HepG2 (cell line): ENCODE data around the gene ATR. TPM values are rescaled to one million over a fixed set of nuclear protein-coding genes. Genes with fewer than 3 reads are reported as not detected.
A peak's percentile ranks its signal among the peaks of the same experiment; 100 is the strongest.

Source experiments
- ARNT ChIP-seq: fragments of 450-650 bp; IDR thresholded peaks from 2 replicates; pipeline ENCODE4 v1.6.1; 2017
- GATAD2A ChIP-seq: IDR thresholded peaks from 2 replicates; pipeline ENCODE4 v1.6.1; 2016
- KDM1A ChIP-seq: IDR thresholded peaks from 2 replicates; pipeline ENCODE4 v1.6.1; 2016; ENCODE audit warnings: missing compliant biosample characterization
- PRDM15 ChIP-seq: sonication (generic); formaldehyde crosslinking; IDR thresholded peaks from 2 replicates; pipeline ENCODE4 v1.4.0; 2020; ENCODE audit warnings: missing genetic modification reagents
- RBAK ChIP-seq: sonication (generic); formaldehyde crosslinking; IDR thresholded peaks from 2 replicates; pipeline ENCODE4 v1.5.1; 2020; ENCODE audit warnings: mild to moderate bottlenecking, missing genetic modification reagents
- RBFOX2 ChIP-seq: fragments of 200-400 bp; formaldehyde crosslinking; IDR thresholded peaks from 2 replicates; pipeline ENCODE4 v1.6.1; 2017; ENCODE audit warnings: low read depth, mild to moderate bottlenecking, low read length
- THAP8 ChIP-seq: sonication (generic); formaldehyde crosslinking; IDR thresholded peaks from 2 replicates; pipeline ENCODE4 v1.5.1; 2020; ENCODE audit warnings: missing genetic modification reagents, mild to moderate bottlenecking, borderline replicate concordance
- TRAFD1 ChIP-seq: sonication (generic); formaldehyde crosslinking; IDR thresholded peaks from 2 replicates; pipeline ENCODE4 v1.5.1; 2020; ENCODE audit warnings: missing genetic modification reagents, mild to moderate bottlenecking, borderline replicate concordance
- ZBTB34 ChIP-seq: sonication (generic); formaldehyde crosslinking; IDR thresholded peaks from 2 replicates; pipeline ENCODE4 v1.8.0; 2022; ENCODE audit warnings: mild to moderate bottlenecking, missing genetic modification reagents
- ZKSCAN8 ChIP-seq: IDR thresholded peaks from 2 replicates; pipeline ENCODE4 v1.6.1; 2016; ENCODE audit warnings: borderline replicate concordance, missing genetic modification reagents, missing compliant biosample characterization
- ZNF230 ChIP-seq: sonication (generic); formaldehyde crosslinking; IDR thresholded peaks from 2 replicates; pipeline ENCODE4 v1.4.0; 2020; ENCODE audit warnings: mild to moderate bottlenecking, missing genetic modification reagents
- ZNF264 ChIP-seq: sonication (generic); formaldehyde crosslinking; IDR thresholded peaks from 2 replicates; pipeline ENCODE4 v1.4.0; 2020; ENCODE audit warnings: missing genetic modification reagents
- ZNF329 ChIP-seq: sonication (generic); formaldehyde crosslinking; IDR thresholded peaks from 2 replicates; pipeline ENCODE4 v1.9.0; 2021; ENCODE audit warnings: low read depth, mild to moderate bottlenecking, missing genetic modification reagents
- ZNF510 ChIP-seq: sonication (generic); formaldehyde crosslinking; IDR thresholded peaks from 2 replicates; pipeline ENCODE4 v1.4.0; 2020; ENCODE audit warnings: low read depth, mild to moderate bottlenecking, missing genetic modification reagents
- ZNF512 ChIP-seq: sonication (generic); formaldehyde crosslinking; IDR thresholded peaks from 2 replicates; pipeline ENCODE4 v1.4.0; 2020; ENCODE audit warnings: mild to moderate bottlenecking, missing genetic modification reagents
- ZNF580 ChIP-seq: IDR thresholded peaks from 2 replicates; pipeline ENCODE4 v1.6.1; 2016; ENCODE audit warnings: low read depth, borderline replicate concordance
- ZNF772 ChIP-seq: sonication (generic); formaldehyde crosslinking; IDR thresholded peaks from 2 replicates; pipeline ENCODE4 v1.5.0; 2020; ENCODE audit warnings: mild to moderate bottlenecking, missing genetic modification reagents
- ZSCAN12 ChIP-seq: sonication (generic); formaldehyde crosslinking; IDR thresholded peaks from 2 replicates; pipeline ENCODE4 v1.9.0; 2021; ENCODE audit warnings: mild to moderate bottlenecking, missing genetic modification reagents
- polyA plus RNA-seq, 8 experiments: library from polyadenylated mRNA; depleted of rRNA in 3 of 8; stranded (reverse) in 7 of 8; unstranded in 1 of 8; fragments of >200 nt; fragmentation: Illumina TruSeq in 4 of 8; extraction: Trizol in 4 of 8; gene quantifications; 2 replicates each; pipeline versions ENCODE4 v1.2.1 to v1.2.3, GENCODE V29; 2011 to 2016; ENCODE audit warnings: low read depth in 4 of 8, missing spikeins in 1 of 8, mixed read lengths in 1 of 8; ENCODE audit not compliant: insufficient read depth in 1 of 8
- total RNA-seq, 5 experiments: library from RNA; depleted of rRNA; stranded (reverse); fragments of >200 nt; fragmentation: Illumina TruSeq; extraction: Trizol; gene quantifications; 2 replicates each; pipeline ENCODE4 v1.2.3, GENCODE V29; 2016; ENCODE audit warnings: low read depth in 1 of 5

Gene ATR
- total and polyA plus RNA-seq, 2 of the 13 experiments (the other 11 are each of a cell fraction or from before 2014, with no cell fraction given), result 6.6 to 17.0 TPM

GRCh38 chr3:142578329-142579223 lies at the start of gene ATR (continued):
- TF ChIP-seq PRDM15 (CRISPR knock-in tag) (peak; percentile 79), ARNT (no peak), ZKSCAN8 (peak; percentile 71; the same call in 1 of the 2 replicates), GATAD2A (CRISPR knock-in tag) (peak; percentile 90), THAP8 (peak; percentile 69; the same call in 1 of the 2 replicates), KDM1A (CRISPR knock-in tag) (no peak), ZBTB34 (peak; percentile 84; the same call in 1 of the 2 replicates), ZNF512 (CRISPR knock-in tag) (no peak; the same call in 1 of the 2 replicates), RBFOX2 (peak; percentile 93), ZNF580 (CRISPR knock-in tag) (peak; percentile 97), ZNF772 (CRISPR knock-in tag) (peak; percentile 98), RBAK (no peak), ZNF329 (CRISPR knock-in tag) (peak; percentile 77; the same call in 1 of the 2 replicates), ZNF264 (CRISPR knock-in tag) (peak; percentile 80; the same call in 1 of the 2 replicates), ZNF230 (CRISPR knock-in tag) (peak; percentile 63), TRAFD1 (CRISPR knock-in tag) (no peak), ZSCAN12 (peak; percentile 79; the same call in 1 of the 2 replicates), ZNF510 (peak; percentile 83; the same call in 1 of the 2 replicates)
